Measurements from ENCODE around the gene ACTL10. TPM values are rescaled to one million over a fixed set of nuclear protein-coding genes. Genes with fewer than 3 reads are reported as not detected.

The ACTL10 gene
- total RNA-seq, 1 experiment from 2014 or later: 0.46 TPM

GRCh38 chr20:33629533-33629932 is 37.2 kb upstream of the ACTL10 start:
- Histone ChIP-seq H2AFZ (ENCODE audit: low read length) (no peak overlapping the region), H2BK20ac (ENCODE audit: low read depth, low read length, poor library complexity, severe bottlenecking) (no peak overlapping the region), H2BK12ac (ENCODE audit: insufficient read length, low read depth, low read length) (no peak overlapping the region), H3K9me3 (ENCODE audit: control insufficient read depth, low read depth, low read length) (no peaks in the 10 kb centered on the region), H4K5ac (ENCODE audit: insufficient read length, low read depth, low read length) (no peak overlapping the region), H3K4ac (ENCODE audit: low read depth, low read length) (no peak overlapping the region), H3K14ac (ENCODE audit: insufficient read depth, low read length) (no peak overlapping the region), H3K79me1 (ENCODE audit: insufficient read depth, low read depth, low read length, poor library complexity, severe bottlenecking) (no peaks in the 10 kb centered on the region), H2BK5ac (ENCODE audit: insufficient read length, low read length) (no peak overlapping the region), H2BK15ac (ENCODE audit: low read depth, low read length) (no peak overlapping the region), H3T11ph (ENCODE audit: low read length) (no peak overlapping the region), H4K91ac (ENCODE audit: insufficient read length, low read depth, low read length) (no peak overlapping the region), H3K23ac (ENCODE audit: insufficient read length, low read depth, low read length) (no peak overlapping the region), H3K27ac (ENCODE audit: insufficient read length, low read depth, low read length) (no peak overlapping the region), H4K20me1 (ENCODE audit: control insufficient read depth, insufficient read depth, insufficient read length) (no peaks in the 10 kb centered on the region), H3K23me2 (ENCODE audit: insufficient read length, low read depth, low read length, poor library complexity, severe bottlenecking) (no peaks in the 10 kb centered on the region), H3K18ac (ENCODE audit: insufficient read length, low read depth, low read length) (no peak overlapping the region), H3K4me1 (ENCODE audit: insufficient read depth, low read length) (no peaks in the 10 kb centered on the region), H3K79me2 (ENCODE audit: insufficient read depth, low read length) (no peaks in the 10 kb centered on the region), H3K4me2 (ENCODE audit: insufficient read depth, insufficient read length, low read length) (no peak overlapping the region), H3K9ac (ENCODE audit: extremely low read depth, insufficient read length, low read length) (no peak overlapping the region), H2AK5ac (ENCODE audit: insufficient read length, low read length) (no peak overlapping the region), H3K27me3 (ENCODE audit: insufficient read depth, low read length) (no peaks in the 10 kb centered on the region), H2BK120ac (ENCODE audit: low read depth, low read length, poor library complexity, severe bottlenecking) (no peak overlapping the region), H4K8ac (replicated peaks; ENCODE audit: insufficient read length, low read depth, low read length) (no peak overlapping the region), H3K56ac (ENCODE audit: insufficient read length, low read depth, low read length) (no peak overlapping the region)
- no peaks in the 10 kb centered on the region for H3K9me3 Mint-ChIP-seq
- no peak overlapping the region for H3K4me3 Mint-ChIP-seq
- no peaks in the 10 kb centered on the region for H3K4me1 Mint-ChIP-seq
- DNase-seq: no peak
- WGBS (ENCODE audit: extremely low coverage, insufficient read length, low lambda C conversion rate): no CpG with 5 or more reads among the region's 10 CpGs
- no peak overlapping the region for H3K27ac Mint-ChIP-seq
- H3K27me3 Mint-ChIP-seq (ENCODE audit: low read depth): no peaks in the 10 kb centered on the region
- no peak for TF ChIP-seq CTCF (conservative IDR thresholded peaks at IDR 0.05)
- peaks cover 16 to 73% (median 43%) of the 10 kb centered on the region in 3 experiments; a peak in 6 of 7 replicates for H3K36me3 Mint-ChIP-seq (ENCODE audit: insufficient read depth in 1 of 3, low read depth in 3 of 3)

Measured in H9 (cell line).